ENCODE measurements around the gene OBSL1.

Gene OBSL1

GRCh38 chr2:219548990-219549389 is 22.3 kb downstream of the OBSL1 start:
- DNase-seq = no peak

- DNase-seq = no peak
These were observed 23.7 kb downstream of the OBSL1 start for GRCh38 chr2:219547621-219548020.

GRCh38 chr2:219545943-219546352 is 25.4 kb downstream of the OBSL1 start:
- DNase-seq = no peak

- DNase-seq = no peak
These were observed 25.9 kb downstream of the OBSL1 start for GRCh38 chr2:219545295-219545942.

DNA sequence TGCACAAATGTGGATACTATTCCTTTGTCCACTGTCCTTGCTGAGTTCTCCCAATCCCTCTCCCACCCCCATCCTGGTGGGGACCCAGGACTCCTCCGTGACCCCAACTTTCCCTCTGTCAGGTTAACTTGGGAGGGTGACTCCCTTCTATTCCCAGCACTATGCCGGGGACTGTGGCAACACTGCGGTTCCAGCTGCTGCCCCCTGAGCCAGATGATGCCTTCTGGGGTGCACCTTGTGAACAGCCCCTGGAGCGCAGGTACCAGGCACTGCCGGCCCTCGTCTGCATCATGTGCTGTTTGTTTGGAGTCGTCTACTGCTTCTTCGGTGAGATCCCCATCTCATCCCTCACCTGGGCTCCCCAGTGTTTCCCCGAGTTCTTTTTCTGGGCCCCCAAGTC is 26.8 kb downstream of the OBSL1 start:
- DNase-seq = no peak

DNA sequence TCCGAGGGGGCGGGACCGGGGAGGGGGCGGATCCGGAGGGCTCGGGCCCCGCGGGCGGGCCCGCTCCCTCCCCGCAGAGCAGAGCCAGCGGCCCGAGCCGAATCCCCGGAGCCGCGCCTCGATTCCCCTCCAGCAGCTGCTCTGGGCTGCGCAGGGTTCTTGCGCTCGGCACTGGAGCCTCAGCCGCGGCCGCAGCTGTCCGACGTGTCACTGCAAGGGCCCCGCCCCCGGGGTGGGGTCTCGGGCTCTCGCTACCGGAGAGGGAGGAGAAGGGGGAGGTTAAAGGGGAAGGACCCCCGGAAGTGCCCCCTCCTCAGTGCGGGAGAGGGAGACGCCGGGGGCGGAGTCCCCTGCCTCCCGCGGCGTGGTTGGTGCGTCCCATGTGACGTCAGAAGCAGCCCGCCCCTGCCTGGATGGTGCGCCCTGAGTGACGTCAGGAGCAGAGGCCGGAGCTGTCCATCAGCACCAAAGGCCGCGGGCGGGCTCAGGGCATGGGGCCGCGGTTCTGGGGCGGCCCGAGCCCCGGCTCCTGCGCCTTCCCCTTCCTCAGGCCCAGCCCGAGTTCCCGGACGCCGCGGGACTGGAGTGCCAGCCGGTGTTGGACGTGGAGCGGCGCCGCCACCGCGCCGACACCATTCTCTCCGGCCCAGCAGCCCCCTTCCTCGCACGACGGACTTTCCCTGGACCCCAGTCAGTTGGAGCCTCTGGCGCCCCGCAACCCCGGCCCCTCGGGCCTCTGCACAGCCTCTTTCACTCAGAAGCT is 27.6 kb downstream of the OBSL1 start, which contains the start of the genes CHPF and TMEM198:
Gene CHPF, minus strand, starts transcription at position 214 of the 763 bp plus-strand sequence. CDS start 271 bp downstream, outside the sequence.
Gene TMEM198, plus strand, starts transcription at position 433 of the 763 bp plus-strand sequence. CDS start 700 bp downstream, outside the sequence.
- DNase-seq = peak; percentile 90

- no peak for DNase-seq
These were observed 28.3 kb downstream of the OBSL1 start for GRCh38 chr2:219542931-219543595.

DNA sequence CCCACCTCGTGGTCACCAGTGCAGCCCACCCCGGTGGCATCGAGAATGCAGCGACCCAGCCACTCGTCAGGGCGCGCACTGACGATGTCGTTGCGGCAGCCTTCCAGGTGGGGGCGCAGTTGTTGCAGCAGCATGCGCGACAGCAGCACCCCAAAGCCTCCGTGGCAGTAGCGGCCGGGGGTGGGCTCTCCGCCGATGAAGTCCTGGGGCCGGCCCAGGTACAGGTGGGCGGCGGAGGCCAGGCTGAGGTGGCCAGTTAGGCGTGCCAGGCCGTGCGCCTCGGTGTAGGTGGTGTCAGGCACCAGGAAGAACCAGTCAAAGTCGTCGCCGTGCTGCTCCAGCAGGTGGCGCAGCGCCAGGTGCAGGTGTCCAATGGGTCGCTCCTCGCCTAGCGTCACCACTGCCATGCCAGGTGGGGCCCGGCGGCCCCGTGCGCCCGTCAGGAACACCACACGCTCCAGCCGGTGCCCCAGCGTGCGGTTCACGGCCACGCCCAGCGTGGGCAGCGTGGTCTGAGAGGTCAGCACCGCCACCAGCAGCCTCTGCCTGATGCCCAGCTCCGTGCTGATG is 29.6 kb downstream of the OBSL1 start:
- DNase-seq = peak; percentile 64

GRCh38 chr2:219540784-219541504 is 30.4 kb downstream of the OBSL1 start:
- DNase-seq = no peak

- DNase-seq = no peak
These were observed 31.2 kb downstream of the OBSL1 start for GRCh38 chr2:219539926-219540678.

GRCh38 chr2:219538956-219539788 is 32.2 kb downstream of the OBSL1 start:
- DNase-seq = no peak

DNA sequence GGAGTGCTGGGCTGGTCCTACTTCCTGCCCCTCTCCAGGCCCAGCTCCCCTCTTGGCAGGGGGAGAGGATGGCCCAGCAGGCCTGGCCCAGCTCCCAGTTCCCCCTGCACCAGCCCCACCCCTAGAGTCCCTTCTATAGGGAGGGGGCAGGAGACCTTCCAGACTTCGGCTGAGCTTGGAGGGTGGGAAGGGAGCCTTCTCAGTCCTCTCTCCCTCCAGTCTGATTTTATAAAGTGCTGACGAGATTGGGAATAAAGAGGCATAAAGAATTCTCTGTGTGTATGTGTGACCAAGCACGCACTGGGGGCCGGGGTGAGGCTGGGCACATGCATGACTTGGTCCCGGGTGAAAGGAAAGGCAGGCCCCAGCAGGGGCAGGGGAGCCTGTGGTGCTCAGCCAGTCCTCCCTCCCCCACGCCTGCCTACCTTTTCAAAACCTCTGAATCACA is 32.8 kb downstream of the OBSL1 start:
- DNase-seq = no peak

DNA sequence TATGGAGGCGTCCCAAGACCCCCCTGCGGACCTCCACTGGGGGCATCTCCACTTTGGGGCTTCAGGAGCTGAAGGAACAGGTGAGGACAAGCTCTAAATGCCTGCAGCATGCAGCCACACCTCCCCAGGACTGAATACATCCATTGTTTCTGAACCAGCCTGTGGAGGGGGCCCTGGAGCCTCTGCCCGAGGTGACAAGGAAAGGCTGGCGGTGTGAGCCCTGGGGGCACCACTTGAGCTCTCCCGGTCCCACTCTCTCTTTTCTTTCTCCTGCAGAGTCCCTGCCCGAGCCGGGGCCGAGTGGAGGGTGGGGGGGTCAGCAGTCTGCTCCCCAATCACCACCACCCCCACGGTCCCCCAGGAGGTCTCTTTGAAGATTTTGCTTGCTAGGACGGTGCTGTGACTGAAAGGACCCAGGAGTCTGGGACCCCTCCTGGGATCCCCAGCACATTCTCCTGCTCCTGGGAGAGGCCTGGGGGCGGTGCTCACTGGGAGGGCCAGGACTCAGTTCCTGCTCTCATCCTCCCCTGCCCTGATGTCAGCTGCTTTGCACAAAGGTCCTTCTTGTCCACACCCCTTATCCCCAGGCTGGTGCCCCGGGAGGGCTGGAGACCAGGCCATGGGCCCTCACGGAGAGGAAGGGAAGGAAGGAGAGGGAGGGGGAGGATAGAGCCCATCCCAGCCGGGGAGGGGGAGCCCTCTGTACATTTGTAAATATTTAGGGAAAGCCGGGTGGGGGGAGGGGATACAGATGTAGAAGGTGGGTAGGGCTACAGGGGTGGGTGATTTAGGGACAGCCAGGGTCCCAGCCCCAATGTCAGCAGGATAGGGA is 33.5 kb downstream of the OBSL1 start:
- DNase-seq = no peak

- no peak for DNase-seq
These were observed 34.4 kb downstream of the OBSL1 start for GRCh38 chr2:219536967-219537366.

DNA sequence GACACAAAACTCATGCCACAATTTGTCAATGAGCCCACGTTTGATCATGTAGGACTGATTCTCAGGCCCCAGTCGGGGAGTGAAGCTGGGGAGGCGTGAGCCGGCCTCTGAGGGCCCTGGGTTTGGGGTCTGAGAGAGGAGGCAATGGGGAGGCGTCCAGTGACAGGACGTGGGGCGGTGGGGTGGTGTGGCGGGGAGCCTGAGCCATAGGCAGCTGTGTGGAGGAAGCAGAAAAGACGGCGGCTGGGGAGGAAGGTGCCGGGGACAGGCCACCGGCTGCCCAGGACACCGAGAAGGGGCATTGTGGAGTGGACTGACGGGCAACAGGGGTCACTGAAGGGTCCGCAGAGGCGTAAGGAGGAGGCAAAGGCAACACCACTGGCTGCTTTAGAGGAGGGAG is 34.9 kb downstream of the OBSL1 start:
- DNase-seq = no peak

DNA sequence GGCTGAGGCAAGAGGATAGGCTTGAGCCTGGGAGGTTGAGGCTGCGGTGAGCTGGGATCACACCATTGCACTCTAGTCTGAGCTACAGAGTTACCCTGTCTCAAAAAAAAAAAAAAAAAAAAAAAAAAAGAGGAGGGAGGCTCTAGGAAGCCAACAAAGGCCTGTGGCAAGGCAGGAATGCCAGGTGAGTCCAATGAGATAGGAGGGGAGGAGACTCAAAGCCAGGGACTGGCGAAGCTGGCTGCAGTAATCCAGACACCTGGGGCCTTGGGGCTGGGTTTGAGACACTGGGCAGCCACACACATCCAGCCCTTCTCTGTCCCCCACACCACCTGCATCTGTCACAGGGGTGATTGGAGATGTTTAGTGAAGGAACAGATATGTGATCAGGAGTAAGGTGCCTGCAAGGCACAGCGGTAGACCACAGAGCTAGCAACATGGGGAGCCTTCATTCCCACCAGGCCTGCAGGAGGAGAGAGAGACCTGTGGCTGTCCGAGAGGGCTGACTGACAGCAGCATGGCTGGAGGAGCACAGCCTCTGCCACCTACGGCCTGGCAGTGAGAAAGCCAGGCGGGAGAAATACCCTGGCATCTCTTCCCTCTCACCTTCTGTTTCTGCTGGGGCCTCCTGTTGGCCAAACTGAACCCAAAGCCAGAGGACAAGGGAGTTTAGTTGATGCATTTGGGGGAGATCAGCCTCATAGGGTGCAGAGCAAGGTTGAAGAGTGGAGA is 37.2 kb downstream of the OBSL1 start:
- DNase-seq = no peak

GRCh38 chr2:219532378-219532649 is 39.0 kb downstream of the OBSL1 start:
- no peak for DNase-seq

DNA sequence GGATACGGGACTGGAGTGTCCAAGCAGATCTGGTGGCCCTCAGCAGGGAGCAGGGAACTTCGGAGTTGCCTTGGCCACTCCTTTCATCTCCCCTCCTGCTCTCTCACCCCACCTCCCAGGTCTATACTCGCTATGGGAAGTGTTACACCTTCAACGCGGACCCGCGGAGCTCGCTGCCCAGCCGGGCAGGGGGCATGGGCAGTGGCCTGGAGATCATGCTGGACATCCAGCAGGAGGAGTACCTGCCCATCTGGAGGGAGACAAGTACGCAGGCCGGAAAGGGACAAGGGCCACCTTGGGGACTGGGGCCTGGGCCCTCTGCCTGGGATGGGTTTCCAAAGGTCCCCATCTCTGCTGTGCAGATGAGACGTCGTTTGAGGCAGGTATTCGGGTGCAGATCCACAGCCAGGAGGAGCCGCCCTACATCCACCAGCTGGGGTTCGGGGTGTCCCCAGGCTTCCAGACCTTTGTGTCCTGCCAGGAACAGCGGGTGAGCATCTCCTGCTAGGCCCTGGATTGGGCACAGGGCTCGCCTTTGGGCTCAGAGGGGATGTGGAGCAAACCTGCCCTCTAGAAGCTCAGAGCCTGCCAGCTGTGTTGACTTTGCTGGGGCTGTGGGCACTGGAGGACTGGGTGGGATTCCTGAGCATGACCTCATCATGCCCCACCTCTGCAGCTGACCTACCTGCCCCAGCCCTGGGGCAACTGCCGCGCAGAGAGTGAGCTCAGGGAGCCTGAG is 39.5 kb downstream of the OBSL1 start:
- peak; percentile 46 for DNase-seq

Measured in DMS79 treated with DMSO at 0.1 percent for 48 hours (cell line).